GM10847 (cell line): ENCODE measurements around the gene ACTN1.

Experiments used
- POLR2A ChIP-seq: IDR thresholded peaks from 2 replicates; pipeline ENCODE4 v1.6.1; 2011; ENCODE audit not compliant: insufficient read length; ENCODE audit errors: extremely low read depth

Gene ACTN1

DNA sequence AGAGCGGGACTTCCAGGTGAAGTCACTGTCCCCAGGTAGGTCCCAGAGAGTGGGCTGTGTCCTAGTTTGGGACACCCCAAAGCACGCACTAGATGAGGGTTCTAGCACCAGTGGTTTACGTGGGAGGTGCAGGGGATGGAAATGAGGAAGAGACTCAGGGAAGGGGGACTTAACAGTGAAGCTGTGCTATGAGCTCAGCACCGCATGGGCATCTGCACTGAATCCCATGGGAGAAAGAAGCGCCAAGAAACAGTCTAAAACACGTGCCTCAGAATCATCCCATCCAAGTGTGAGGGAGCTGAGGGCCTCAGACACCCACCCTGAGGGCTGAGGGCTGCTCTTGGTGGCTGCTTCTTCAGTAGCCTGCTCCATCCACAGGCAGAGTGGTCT lies 114.7 kb downstream of the ACTN1 start:
- no peak for TF ChIP-seq POLR2A

DNA sequence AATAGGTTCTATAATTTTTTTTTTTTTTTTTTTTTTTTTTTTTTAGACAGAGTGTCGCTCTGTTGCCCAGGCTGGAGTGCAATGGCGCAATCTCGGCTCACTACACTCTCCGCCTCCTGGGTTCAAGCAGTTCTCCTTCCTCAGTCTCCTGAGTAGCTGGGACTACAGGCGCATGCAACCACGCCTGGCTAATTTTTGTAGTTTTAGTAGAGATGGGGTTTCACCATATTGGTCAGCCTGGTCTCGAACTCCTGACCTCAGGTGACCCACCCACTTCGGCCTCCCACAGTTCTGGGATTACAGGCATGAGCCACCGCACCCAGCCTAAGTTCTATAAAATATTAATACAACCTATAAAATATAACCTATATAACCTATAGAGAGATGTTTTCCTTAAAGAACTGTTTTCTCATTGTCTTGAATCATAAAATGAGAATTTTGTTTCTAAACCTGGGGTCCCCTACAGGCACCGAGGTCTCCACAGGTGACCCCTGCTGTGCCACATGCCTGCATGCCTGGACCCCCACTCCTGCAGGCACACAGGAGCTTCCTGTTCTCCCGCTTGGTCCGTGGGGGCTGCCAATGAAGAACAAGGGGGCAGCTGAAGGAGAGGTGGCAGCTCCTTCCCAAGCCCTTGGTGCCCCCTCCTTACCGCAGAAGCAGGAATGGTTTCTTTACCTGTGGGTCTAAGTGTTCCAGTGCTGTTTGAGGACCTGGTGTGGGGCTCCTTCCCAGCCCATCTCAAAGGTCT lies 115.3 kb downstream of the ACTN1 start:
- no peak for TF ChIP-seq POLR2A

DNA sequence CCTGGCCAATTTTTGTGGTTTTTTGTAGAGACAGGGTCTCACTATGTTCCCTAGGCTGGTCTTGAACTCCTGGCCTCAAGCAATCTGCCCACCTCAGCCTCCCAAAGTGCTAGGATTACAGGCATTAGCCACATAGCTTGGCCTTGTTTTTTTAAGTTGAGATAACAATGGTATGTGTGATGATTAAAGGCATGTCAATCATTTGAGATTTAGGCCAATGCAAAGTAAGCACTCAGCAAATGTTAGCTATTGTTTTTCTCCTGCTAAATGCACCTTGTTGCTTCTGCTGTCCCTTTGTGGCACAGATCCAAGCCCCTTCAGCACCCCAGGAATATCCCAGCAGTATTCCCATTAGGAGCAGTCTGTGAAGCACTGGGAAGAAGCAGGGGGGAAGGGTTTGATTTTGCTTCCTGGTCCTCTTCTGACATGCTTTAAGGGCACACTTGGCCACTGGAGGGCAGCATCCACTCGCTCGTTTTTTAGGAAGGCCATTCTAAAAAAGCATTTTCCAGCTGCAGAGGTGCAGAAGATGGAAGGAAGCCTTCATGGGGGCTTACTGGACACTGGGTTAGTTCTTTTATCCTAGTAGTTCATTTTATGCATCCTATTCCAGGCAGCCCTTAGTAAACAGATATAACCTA lies 116.0 kb downstream of the ACTN1 start:
- TF ChIP-seq POLR2A = no peak

DNA sequence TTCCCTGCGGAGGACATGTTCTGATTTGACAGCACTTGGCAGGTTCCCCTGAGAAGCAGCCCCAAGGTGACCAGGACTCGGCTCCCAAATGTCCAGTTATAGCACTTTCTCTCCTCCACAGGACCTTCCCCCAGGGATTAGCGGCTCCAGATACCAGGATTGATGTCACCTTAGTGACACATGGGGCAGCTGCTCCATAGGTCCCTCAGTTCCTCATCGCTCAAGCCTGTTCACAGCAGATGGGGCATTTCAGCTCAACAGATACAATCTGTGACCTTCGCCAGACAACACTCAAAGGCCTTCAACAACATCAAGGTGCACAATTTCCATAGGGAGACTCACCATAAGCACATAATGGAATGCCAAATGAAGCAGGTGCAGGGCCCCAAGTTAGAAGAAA lies 118.3 kb downstream of the ACTN1 start:
- TF ChIP-seq POLR2A = no peak

DNA sequence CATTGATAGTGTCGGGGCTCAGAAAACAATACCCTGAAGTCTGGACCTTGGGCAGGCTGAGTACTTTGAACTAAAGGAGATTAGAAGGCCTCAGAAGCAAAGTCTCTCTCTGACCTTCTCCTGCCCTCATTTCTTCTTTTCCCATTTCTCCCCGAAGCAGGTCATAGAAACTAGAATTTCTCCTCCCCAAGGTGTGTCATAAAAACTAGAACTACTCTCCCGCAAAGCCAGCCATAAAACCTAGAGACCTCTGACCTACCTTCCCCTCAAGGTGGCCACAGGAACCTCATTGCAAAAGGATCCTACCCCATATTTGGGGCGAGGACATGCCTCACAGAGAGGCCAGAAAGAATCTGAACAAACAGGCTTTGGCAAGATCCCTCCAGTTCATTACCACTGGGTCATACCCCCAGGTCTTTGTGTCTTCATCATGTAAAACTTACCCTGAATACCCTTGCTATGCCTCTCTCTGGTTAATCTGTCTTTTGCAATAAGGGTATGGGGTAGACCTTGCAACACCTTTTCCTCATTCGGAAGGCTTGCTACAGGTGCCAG lies 121.5 kb downstream of the ACTN1 start:
- no peak for TF ChIP-seq POLR2A

DNA sequence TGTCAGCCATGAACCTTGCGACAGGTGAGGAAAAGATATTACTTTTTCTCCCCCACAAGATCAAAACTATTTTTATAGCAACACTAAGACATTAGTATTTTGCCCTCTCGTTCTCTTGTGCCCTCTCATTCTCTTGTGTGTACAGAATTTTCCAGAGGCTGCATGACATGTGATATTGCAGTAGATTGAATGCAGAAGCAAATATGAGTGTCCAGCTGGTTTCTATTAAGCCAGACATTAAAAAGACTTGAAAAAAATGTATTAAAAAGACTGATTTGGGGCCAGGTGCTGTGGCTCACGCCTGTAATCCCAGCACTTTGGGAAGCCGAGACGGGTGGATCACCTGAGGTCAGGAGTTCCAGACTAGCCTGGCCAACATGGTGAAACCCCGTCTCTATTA lies 122.5 kb downstream of the ACTN1 start:
- no peak for TF ChIP-seq POLR2A

DNA sequence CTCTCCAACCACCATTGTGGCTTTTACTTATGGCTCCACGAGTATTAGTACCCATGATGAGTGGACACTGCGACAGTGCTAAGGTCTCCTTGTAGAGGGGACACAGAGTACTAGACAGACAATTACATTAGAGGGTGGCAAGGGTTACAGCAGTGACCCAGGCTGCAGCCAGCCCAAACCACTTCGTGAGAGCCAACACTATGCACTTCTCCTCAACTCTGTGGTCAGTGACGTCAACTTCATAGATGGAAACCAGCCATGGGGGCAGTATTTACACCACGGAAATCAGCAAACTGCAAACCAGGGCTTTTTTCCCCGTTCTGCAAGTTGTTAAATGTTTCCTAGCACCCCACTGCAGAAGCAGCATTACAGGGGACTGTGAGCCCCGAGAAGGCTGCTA lies 124.7 kb downstream of the ACTN1 start:
- TF ChIP-seq POLR2A = no peak

DNA sequence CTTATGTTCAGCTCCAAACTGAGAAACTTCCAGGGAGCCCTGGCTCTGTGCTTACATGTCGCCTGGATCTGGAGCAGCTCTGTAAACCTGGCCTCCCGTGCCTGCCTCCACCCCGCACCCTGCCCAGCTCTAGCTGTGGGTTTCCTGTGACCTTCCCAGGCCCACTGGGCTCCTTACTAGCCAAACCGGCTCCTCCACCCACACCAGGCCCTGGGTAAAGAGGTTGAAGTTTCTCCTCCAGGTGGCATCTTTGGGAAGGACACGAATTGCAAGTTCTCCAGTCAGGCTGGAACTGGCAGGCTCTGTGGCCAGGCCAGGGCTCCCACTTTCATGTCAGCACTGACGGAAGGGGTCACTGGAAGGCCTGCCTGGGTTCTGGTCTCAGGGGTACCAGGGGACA lies 125.4 kb downstream of the ACTN1 start:
- no peak for TF ChIP-seq POLR2A

DNA sequence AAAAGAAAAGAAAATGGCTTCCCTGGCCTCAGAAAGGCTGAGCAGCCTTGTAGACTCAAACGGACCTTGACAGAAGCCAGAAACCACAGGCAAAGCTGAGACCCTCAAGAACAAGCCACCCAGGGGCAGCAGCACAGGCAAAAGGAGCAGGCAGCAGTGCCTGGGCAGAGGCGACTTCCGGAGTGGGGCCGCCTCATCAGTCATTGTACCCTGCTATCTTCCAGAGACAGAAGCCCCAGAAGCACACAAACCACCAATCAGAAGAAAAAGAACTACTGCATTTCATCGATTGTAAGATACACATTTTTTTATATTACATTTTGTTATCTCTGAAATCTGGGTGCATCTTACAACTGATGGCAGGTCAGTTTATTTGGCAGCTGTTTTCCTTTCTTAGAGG lies 128.0 kb downstream of the ACTN1 start:
- no peak for TF ChIP-seq POLR2A

DNA sequence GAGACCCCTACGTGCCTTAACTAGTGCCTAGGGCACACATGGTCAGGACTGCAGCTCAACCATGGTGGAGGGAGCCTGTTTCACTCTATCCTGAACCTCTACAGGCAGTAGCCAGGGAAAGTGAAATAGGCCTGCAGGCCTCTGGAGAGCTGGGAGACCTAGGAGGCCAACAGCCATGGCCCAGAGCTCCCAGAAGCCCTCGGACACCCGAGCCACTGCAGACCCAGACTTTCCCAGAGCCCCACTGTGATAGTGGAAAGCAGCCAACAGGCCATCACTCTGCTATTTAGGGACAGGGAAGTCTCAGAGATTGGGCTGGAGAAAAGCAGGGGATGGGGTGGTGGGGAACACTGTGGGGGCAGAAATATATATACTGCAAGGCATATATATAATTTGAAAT lies 129.7 kb downstream of the ACTN1 start:
- TF ChIP-seq POLR2A = no peak

DNA sequence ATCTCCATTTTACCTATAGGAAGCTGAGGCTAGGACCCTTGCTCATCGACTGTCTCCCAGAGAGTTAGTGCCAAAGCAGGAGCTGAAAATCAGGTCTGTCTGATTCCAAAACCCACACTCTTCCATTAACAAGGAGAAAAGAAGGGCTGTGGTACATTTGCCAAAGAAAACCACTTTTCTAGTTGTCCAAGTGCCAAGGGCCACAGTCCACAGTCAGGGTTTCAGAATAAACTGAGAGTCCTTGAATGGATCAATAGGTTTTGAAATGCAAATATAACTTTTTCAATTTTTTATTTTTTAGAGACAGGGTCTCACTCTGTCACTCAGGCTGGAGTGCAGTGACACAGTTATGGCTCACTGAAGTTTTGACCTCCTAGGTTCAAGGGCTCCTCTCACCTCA lies 130.8 kb downstream of the ACTN1 start:
- no peak for TF ChIP-seq POLR2A

DNA sequence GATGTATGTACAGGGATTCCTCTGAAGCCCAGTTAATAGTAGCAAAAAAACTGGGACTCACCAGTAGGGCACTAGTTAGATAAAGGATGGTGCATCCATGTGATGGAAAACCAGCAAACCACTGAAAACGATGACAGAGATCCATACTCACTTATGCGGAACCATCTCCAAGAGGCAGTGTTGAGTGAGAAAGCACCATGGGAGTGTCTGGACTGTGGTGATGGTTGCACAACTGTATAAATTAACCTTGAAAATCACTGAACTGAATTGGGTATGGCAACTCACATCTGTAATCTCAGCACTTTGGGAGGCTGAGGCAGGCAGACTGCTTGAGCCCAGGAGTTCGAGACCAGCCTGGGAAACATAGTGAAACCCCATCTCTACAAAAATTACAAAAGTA lies 132.6 kb downstream of the ACTN1 start:
- TF ChIP-seq POLR2A = no peak

DNA sequence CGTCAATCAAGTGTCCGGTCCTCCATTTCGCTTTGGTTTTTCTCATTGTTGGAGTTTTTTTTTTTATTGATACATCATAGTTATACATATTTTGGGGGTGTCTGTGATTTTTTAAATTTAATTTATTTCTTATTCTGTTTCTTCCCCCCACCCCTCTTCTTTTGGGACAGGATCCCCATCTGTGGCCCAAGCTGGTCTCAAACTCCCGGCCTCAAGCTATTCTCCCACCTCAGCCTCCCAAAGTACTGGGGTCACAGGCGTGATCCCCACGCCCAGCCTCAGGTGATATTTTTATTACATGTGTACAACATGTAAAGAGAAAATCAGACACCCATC lies 134.9 kb downstream of the ACTN1 start:
- TF ChIP-seq POLR2A = no peak

DNA sequence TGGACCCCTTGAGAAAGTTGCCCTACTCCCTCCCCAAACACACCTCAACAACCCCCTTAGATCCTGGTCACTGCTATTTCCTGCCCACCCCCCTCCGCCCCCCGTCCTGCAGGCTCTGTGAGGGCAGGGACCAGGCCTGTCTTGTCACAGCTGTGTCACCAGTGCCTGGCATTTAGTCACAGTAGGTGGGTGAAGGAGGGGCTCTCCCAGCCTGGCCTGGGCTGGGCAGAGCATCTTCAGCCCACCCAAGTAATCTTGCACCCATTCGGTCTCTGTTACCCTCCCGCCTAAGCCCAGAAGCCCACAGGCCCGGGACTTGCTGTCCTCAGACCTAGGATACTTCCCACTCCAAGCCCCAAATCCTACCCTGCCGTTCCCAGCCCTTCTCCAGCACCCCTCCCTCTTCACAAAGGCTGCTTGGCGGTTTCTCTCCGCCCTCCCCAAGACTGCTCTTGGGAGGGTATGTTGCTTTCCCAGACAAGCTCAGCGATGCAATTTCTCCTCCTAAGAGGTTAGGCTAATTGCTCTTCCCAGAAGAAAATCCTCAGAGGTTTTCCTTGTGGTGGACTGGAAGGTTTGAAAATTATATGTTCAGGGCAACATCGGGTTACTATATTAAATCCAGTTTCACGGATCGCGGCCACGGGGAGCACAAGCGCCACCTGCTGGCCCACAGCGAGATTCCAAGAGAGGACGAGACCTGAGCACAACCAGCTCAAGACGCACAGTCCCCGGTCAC lies 135.5 kb downstream of the ACTN1 start:
- no peak for TF ChIP-seq POLR2A

DNA sequence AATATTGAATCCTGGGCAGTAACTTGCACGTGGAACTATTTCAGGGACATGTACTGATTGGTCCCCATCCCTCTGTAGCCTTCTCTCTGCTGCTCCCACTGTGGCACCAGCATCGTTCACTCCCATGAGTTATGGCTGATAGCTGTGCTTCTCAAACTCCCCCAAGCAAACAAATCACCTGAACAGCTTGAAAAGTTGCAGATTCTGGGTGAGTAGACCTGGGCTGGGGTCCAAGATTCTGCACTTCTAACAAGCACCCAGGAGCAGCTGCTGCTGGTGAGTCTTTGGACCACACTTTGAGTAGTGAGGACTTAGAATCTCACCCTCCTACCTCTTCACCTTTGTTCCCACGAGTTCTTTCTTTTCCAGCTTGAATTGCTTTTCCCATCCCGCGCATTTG lies 136.8 kb downstream of the ACTN1 start:
- TF ChIP-seq POLR2A = no peak
